ENCODE data around the gene SMARCC1. TPM values are rescaled to one million over a fixed set of nuclear protein-coding genes. Genes with fewer than 3 reads are reported as not detected.

Gene SMARCC1
- polyA plus RNA-seq, 2 of the 4 experiments (the other 2 are of a cell fraction), result 27.1 to 27.5 TPM

- no peak for TF ChIP-seq REST (IDR thresholded peaks at IDR 0.05)
- TF ChIP-seq RNF2 (IDR thresholded peaks at IDR 0.05; ENCODE audit: borderline replicate concordance, low read depth), result no peak
- no peak for TF ChIP-seq SREBF2 (IDR thresholded peaks at IDR 0.05)
- no peak for TF ChIP-seq HMGXB4 (CRISPR knock-in tag; IDR thresholded peaks at IDR 0.05; ENCODE audit: borderline replicate concordance)
- no peak for TF ChIP-seq RARB (CRISPR knock-in tag; IDR thresholded peaks at IDR 0.05)
- no peak for TF ChIP-seq SMC3 (IDR thresholded peaks at IDR 0.05)
Observed at GRCh38 chr3:47772047-47772446, 9.6 kb downstream of the SMARCC1 start (continued).

GRCh38 chr3:47766186-47766585, 15.5 kb downstream of the SMARCC1 start:
- Histone ChIP-seq H3K4me3 (no peak overlapping the region), H3K9me3 (no peaks in the 10 kb centered on the region), H3K27ac (no peak overlapping the region), H3K4me2 (no peak overlapping the region), H3K4me1 (no peaks in the 10 kb centered on the region)
- ChIA-PET POLR2A (no interaction called here), CTCF (no interaction called here)
- 91% methylated on average over 4 of the region's 4 CpGs for WGBS (ENCODE audit: missing lambda C conversion rate)
- DNase-seq (ENCODE audit: low read depth in 1 of 2, low spot score in 1 of 2) (no peak), FAIRE-seq (no peak), ATAC-seq (no peak)
- no peak for TF ChIP-seq REST (IDR thresholded peaks at IDR 0.05)
- no peak for TF ChIP-seq POLR2A (IDR thresholded peaks at IDR 0.05; ENCODE audit: low read length)
- no peak for TF ChIP-seq RNF2 (IDR thresholded peaks at IDR 0.05; ENCODE audit: borderline replicate concordance, low read depth)
- TF ChIP-seq NPAS2 (CRISPR knock-in tag; IDR thresholded peaks at IDR 0.05; ENCODE audit: borderline replicate concordance), result no peak
- TF ChIP-seq FOSL2 (IDR thresholded peaks at IDR 0.05), result no peak
- TF ChIP-seq FOSL2 (CRISPR knock-in tag; IDR thresholded peaks at IDR 0.05), result no peak
- no peak for TF ChIP-seq ZC3H11A (IDR thresholded peaks at IDR 0.05)
- no peak for TF ChIP-seq TP53 (CRISPR knock-in tag; IDR thresholded peaks at IDR 0.05)
- TF ChIP-seq, protein P1, sequence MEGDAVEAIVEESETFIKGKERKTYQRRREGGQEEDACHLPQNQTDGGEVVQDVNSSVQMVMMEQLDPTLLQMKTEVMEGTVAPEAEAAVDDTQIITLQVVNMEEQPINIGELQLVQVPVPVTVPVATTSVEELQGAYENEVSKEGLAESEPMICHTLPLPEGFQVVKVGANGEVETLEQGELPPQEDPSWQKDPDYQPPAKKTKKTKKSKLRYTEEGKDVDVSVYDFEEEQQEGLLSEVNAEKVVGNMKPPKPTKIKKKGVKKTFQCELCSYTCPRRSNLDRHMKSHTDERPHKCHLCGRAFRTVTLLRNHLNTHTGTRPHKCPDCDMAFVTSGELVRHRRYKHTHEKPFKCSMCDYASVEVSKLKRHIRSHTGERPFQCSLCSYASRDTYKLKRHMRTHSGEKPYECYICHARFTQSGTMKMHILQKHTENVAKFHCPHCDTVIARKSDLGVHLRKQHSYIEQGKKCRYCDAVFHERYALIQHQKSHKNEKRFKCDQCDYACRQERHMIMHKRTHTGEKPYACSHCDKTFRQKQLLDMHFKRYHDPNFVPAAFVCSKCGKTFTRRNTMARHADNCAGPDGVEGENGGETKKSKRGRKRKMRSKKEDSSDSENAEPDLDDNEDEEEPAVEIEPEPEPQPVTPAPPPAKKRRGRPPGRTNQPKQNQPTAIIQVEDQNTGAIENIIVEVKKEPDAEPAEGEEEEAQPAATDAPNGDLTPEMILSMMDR (IDR thresholded peaks at IDR 0.05), result no peak

DNA sequence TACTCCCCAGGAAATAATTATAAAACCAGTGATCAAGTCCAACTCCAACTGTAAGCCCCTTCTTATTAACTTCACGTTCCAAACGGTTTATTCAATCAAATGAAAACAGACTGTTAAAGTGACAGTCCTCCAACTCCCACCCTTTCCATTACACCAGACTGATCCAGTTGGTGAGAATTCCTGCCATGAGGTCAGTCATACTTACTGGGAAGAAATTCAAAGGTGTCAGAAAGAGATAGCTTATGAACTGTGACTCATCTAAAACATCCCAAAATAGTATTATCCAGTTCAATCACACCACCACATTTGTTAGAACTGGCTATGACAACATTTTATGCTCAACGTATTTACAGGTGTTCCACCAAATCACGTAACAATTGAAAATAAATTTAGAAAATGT, 19.5 kb downstream of the SMARCC1 start:
- DNase-seq (ENCODE audit: low read depth in 1 of 2, low spot score in 1 of 2), result no peak

More for the DNA sequence above, 19.5 kb downstream of the SMARCC1 start:
- Histone ChIP-seq H3K9me3 (no peaks in the 10 kb centered on the region), H3K4me2 (no peak overlapping the region), H3K27ac (no peak overlapping the region), H3K4me3 (no peak overlapping the region), H3K4me1 (no peaks in the 10 kb centered on the region)
- 59% methylated on average over 4 of the region's 4 CpGs for WGBS (ENCODE audit: missing lambda C conversion rate)
- ChIA-PET CTCF (no interaction called here), POLR2A (no interaction called here)
- no peak for FAIRE-seq
- ATAC-seq, result no peak
- TF ChIP-seq ELK1 (IDR thresholded peaks at IDR 0.05; ENCODE audit: low read depth, low read length) (no peak), EHMT2 (IDR thresholded peaks at IDR 0.05; ENCODE audit: low read depth) (no peak), HDAC2 (IDR thresholded peaks at IDR 0.05) (no peak), JUN (IDR thresholded peaks at IDR 0.05) (no peak), FOXS1 (CRISPR knock-in tag; IDR thresholded peaks at IDR 0.05) (no peak), CBX8 (IDR thresholded peaks at IDR 0.05) (no peak), POLR2AphosphoS2 (conservative IDR thresholded peaks at IDR 0.05; ENCODE audit: low read length) (no peak), GATA3 (IDR thresholded peaks at IDR 0.05; ENCODE audit: borderline replicate concordance) (no peak)
- TF ChIP-seq, protein P2, sequence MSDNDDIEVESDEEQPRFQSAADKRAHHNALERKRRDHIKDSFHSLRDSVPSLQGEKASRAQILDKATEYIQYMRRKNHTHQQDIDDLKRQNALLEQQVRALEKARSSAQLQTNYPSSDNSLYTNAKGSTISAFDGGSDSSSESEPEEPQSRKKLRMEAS (IDR thresholded peaks at IDR 0.05), result no peak

Data from A549 (cell line).